H1 (cell line): ENCODE results near the gene PDGFD. TPM values are rescaled to one million over a fixed set of nuclear protein-coding genes. Genes with fewer than 3 reads are reported as not detected.

Source experiments
- CTCF ChIA-PET: fragments of 300-600 bp; sonication (Branson Sonifier 250); formaldehyde crosslinking; loops from one replicate; lab custom pipeline; 2021; ENCODE audit not compliant: partially characterized antibody; lab: Charles Lee
- POLR2A ChIA-PET: fragments of 300-600 bp; sonication (Branson Sonifier 250); formaldehyde crosslinking; loops from one replicate; lab custom pipeline; 2021; ENCODE audit warnings: inconsistent platforms; ENCODE audit not compliant: partially characterized antibody; lab: Charles Lee
- DNase-seq, 2 experiments: peaks; one replicate each; pipeline versions ENCODE4 v3.0.0 to v3.0.0-alpha.2; 2010 to 2022; ENCODE audit warnings: low spot score in 2 of 2, low read depth in 1 of 2, mixed read lengths in 1 of 2
- FAIRE-seq: peaks from 2 replicates; lab custom pipeline; 2011; peaks lifted over from hg19 to GRCh38; lab: Jason Lieb, UNC
- H2AFZ ChIP-seq: 2 replicates; pipeline ENCODE4 v1.8.1; 2012; ENCODE audit warnings: low read length, inconsistent platforms
- H2AK5ac ChIP-seq: 2 replicates; pipeline ENCODE4 v1.6.1; 2013; ENCODE audit warnings: low read depth, low read length
- H2BK120ac ChIP-seq: replicated peaks from 2 replicates; pipeline ENCODE3; 2013; ENCODE audit warnings: low read depth, low read length, inconsistent platforms
- H2BK12ac ChIP-seq: 2 replicates; pipeline ENCODE4 v1.6.1; 2013; ENCODE audit warnings: low read depth, low read length
- H2BK15ac ChIP-seq: 2 replicates; pipeline ENCODE4 v1.6.1; 2013; ENCODE audit warnings: low read length
- H2BK20ac ChIP-seq: 2 replicates; pipeline ENCODE4 v1.6.1; 2013; ENCODE audit warnings: low read length
- H2BK5ac ChIP-seq: 2 replicates; pipeline ENCODE4 v1.6.1; 2013; ENCODE audit warnings: low read depth, low read length
- H3K14ac ChIP-seq: 2 replicates; pipeline ENCODE4 v1.6.1; 2013; ENCODE audit warnings: inconsistent platforms; ENCODE audit not compliant: insufficient read length
- H3K18ac ChIP-seq: 2 replicates; pipeline ENCODE4 v1.6.1; 2013; ENCODE audit warnings: low read length; ENCODE audit errors: extremely low read depth
- H3K23ac ChIP-seq: 2 replicates; pipeline ENCODE4 v1.6.1; 2013; ENCODE audit warnings: inconsistent platforms; ENCODE audit not compliant: insufficient read length
- H3K23me2 ChIP-seq: 2 replicates; pipeline ENCODE4 v1.6.1; 2013; ENCODE audit warnings: low read depth, low read length
- H3K27ac ChIP-seq: 2 replicates; pipeline ENCODE4 v1.6.1; 2011; ENCODE audit warnings: low read depth, low read length, inconsistent platforms
- H3K27me3 ChIP-seq, 4 experiments: replicated peaks in 1 of 4; 1 replicate in 1 of 4; 2 replicates in 3 of 4; pipeline versions ENCODE4 v1.6.1 to v1.8.1; 2011 to 2013; ENCODE audit warnings: low read length in 3 of 4, mild to moderate bottlenecking in 3 of 4, inconsistent platforms in 2 of 4, mixed read lengths in 2 of 4, moderate library complexity in 1 of 4; ENCODE audit not compliant: control insufficient read depth in 3 of 4, insufficient read depth in 3 of 4; ENCODE audit errors: extremely low read depth in 1 of 4
- H3K36me3 ChIP-seq, 4 experiments: 2 replicates each; pipeline versions ENCODE4 v1.6.1 to v1.8.1; 2011 to 2013; ENCODE audit warnings: mild to moderate bottlenecking in 4 of 4, low read length in 3 of 4, moderate library complexity in 2 of 4, control low read depth in 1 of 4, inconsistent platforms in 1 of 4; ENCODE audit not compliant: insufficient read depth in 4 of 4, control insufficient read depth in 2 of 4
- H3K4ac ChIP-seq: replicated peaks from 2 replicates; pipeline ENCODE3; 2013; ENCODE audit warnings: low read length, low read depth, mixed read lengths, inconsistent platforms; ENCODE audit not compliant: insufficient read length
- H3K4me1 ChIP-seq, 4 experiments: replicated peaks in 1 of 4; 1 replicate in 1 of 4; 2 replicates in 3 of 4; pipeline versions ENCODE4 v1.6.1 to v1.8.1; 2011 to 2013; ENCODE audit warnings: low read length in 3 of 4, inconsistent platforms in 2 of 4, mixed read lengths in 1 of 4; ENCODE audit not compliant: insufficient read depth in 4 of 4, control insufficient read depth in 3 of 4
- H3K4me2 ChIP-seq, 2 experiments: 2 replicates each; pipeline versions ENCODE4 v1.6.1 to v1.8.1; 2011 to 2013; ENCODE audit warnings: low read depth in 2 of 2, low read length in 2 of 2, control low read depth in 1 of 2, inconsistent platforms in 1 of 2, mild to moderate bottlenecking in 1 of 2; ENCODE audit not compliant: insufficient read depth in 1 of 2
- H3K4me3 ChIP-seq, 4 experiments: fragments of 200-600, 300-600 bp in 1 of 4; sonication (generic), shearing (Covaris generic), sonication (Bioruptor Twin) in 1 of 4; 2 replicates each; pipeline versions ENCODE4 v1.5.1 to v1.8.1; 2011 to 2016; ENCODE audit warnings: low read length in 4 of 4, low read depth in 3 of 4, control low read depth in 2 of 4, inconsistent platforms in 2 of 4, mild to moderate bottlenecking in 2 of 4, mixed read lengths in 1 of 4, moderate library complexity in 1 of 4; ENCODE audit not compliant: insufficient read depth in 2 of 4; ENCODE audit errors: extremely low read depth in 1 of 4
- H3K56ac ChIP-seq: replicated peaks from 2 replicates; pipeline ENCODE3; 2013; ENCODE audit warnings: low read depth, mild to moderate bottlenecking, mixed read lengths, low read length, inconsistent platforms; ENCODE audit not compliant: insufficient read length
- H3K79me1 ChIP-seq: 2 replicates; pipeline ENCODE4 v1.6.1; 2013; ENCODE audit warnings: low read depth, low read length, control low read depth
- H3K79me2 ChIP-seq, 2 experiments: 2 replicates each; pipeline versions ENCODE4 v1.6.1 to v1.8.1; 2012 to 2013; ENCODE audit warnings: low read length in 2 of 2, mild to moderate bottlenecking in 2 of 2, inconsistent platforms in 1 of 2; ENCODE audit not compliant: insufficient read depth in 2 of 2, control insufficient read depth in 1 of 2
- H3K9ac ChIP-seq, 4 experiments: replicated peaks in 1 of 4; 1 replicate in 1 of 4; 2 replicates in 3 of 4; pipeline versions ENCODE4 v1.6.1 to v1.8.1; 2011 to 2013; ENCODE audit warnings: low read depth in 3 of 4, low read length in 3 of 4, control low read depth in 2 of 4, mild to moderate bottlenecking in 2 of 4, moderate library complexity in 2 of 4, inconsistent platforms in 1 of 4; ENCODE audit errors: extremely low read depth in 1 of 4
- H3K9me3 ChIP-seq, 2 experiments: 2 replicates each; pipeline versions ENCODE4 v1.6.1 to v1.8.1; 2012 to 2013; ENCODE audit warnings: mild to moderate bottlenecking in 2 of 2, moderate library complexity in 2 of 2, control low read depth in 1 of 2, inconsistent platforms in 1 of 2, low read depth in 1 of 2, low read length in 1 of 2, mixed read lengths in 1 of 2; ENCODE audit not compliant: insufficient read depth in 2 of 2
- H4K20me1 ChIP-seq, 2 experiments: replicated peaks in 1 of 2; 2 replicates each; pipeline versions ENCODE3 to v1.8.1; 2011 to 2013; ENCODE audit warnings: inconsistent platforms in 2 of 2, low read length in 2 of 2, mild to moderate bottlenecking in 1 of 2; ENCODE audit not compliant: insufficient read depth in 2 of 2, control insufficient read depth in 1 of 2
- H4K5ac ChIP-seq: 2 replicates; pipeline ENCODE4 v1.6.1; 2013; ENCODE audit warnings: low read length, low read depth, mixed read lengths, inconsistent platforms; ENCODE audit not compliant: insufficient read length
- H4K8ac ChIP-seq: 2 replicates; pipeline ENCODE4 v1.8.0; 2013; ENCODE audit warnings: mild to moderate bottlenecking, moderate library complexity, low read length, inconsistent platforms; ENCODE audit not compliant: insufficient read depth; ENCODE audit errors: extremely low read depth
- H4K91ac ChIP-seq: replicated peaks from 2 replicates; pipeline ENCODE3; 2013; ENCODE audit warnings: low read length, mixed read lengths, inconsistent platforms; ENCODE audit not compliant: insufficient read length
- ASH2L ChIP-seq: fragments of 200-600, 300-600 bp; sonication (generic); IDR thresholded peaks from one replicate; pipeline ENCODE4 v1.7.1; 2017; ENCODE audit warnings: low read length
- BCL11A ChIP-seq, 2 experiments: IDR thresholded peaks; one replicate each; pipeline ENCODE4 v1.6.1; 2011; ENCODE audit warnings: low read depth in 2 of 2, low read length in 2 of 2, mild to moderate bottlenecking in 2 of 2
- CBX8 ChIP-seq: fragments of 300-800, 300-1000 bp; sonication (generic); IDR thresholded peaks from 2 replicates; pipeline ENCODE4 v1.7.1; 2016; ENCODE audit warnings: low read depth, low read length, borderline replicate concordance
- CHD1 ChIP-seq: IDR thresholded peaks from 2 replicates; pipeline ENCODE4 v1.6.1; 2012; ENCODE audit warnings: low read depth, low read length, improper control_type of control experiment
- CHD2 ChIP-seq: IDR thresholded peaks from 2 replicates; pipeline ENCODE4 v1.6.1; 2012; ENCODE audit warnings: low read length, improper control_type of control experiment
- GABPA ChIP-seq: IDR thresholded peaks from 2 replicates; pipeline ENCODE4 v1.6.1; 2011; ENCODE audit warnings: mild to moderate bottlenecking, low read length, moderate library complexity, borderline replicate concordance; ENCODE audit not compliant: insufficient read depth
- MAFK ChIP-seq: IDR thresholded peaks from 2 replicates; pipeline ENCODE4 v1.6.1; 2012; ENCODE audit warnings: low read depth, mild to moderate bottlenecking, improper control_type of control experiment, low read length
- NANOG ChIP-seq: IDR thresholded peaks from 2 replicates; pipeline ENCODE4 v1.6.1; 2011; ENCODE audit warnings: low read length, low read depth, mild to moderate bottlenecking, inconsistent platforms; ENCODE audit not compliant: insufficient read depth, poor library complexity, severe bottlenecking
- NRF1 ChIP-seq: IDR thresholded peaks from 2 replicates; pipeline ENCODE4 v1.6.1; 2011; ENCODE audit warnings: mild to moderate bottlenecking, low read depth, low read length, improper control_type of control experiment
- WGBS, 2 experiments: shearing (Covaris generic) in 1 of 2; methylation state at CpG; one replicate each; pipeline versions ENCODE4 v1.1.6 to v1.1.7; 2013 to 2015; ENCODE audit warnings: low lambda C conversion rate in 2 of 2, mixed read lengths in 2 of 2, inconsistent platforms in 1 of 2, low coverage in 1 of 2, missing lambda C conversion rate in 1 of 2; ENCODE audit not compliant: insufficient replicate concordance in 2 of 2, insufficient coverage in 1 of 2, insufficient read length in 1 of 2; ENCODE audit errors: extremely low coverage in 1 of 2, missing lambda C conversion rate in 1 of 2; 5-methylcytosine and 5-hydroxymethylcytosine counted together
- polyA plus RNA-seq, 7 experiments: library from polyadenylated mRNA; depleted of rRNA in 3 of 7; stranded (reverse) in 5 of 7; unstranded in 2 of 7; fragments of >200 nt in 5 of 7; fragments of 200-250 nt in 2 of 7; gene quantifications; 1 replicate in 5 of 7; 2 replicates in 1 of 7; 4 replicates in 1 of 7; pipeline versions ENCODE4 v1.2.1 to v1.2.3, GENCODE V29; 2011 to 2013; ENCODE audit warnings: missing spikeins in 2 of 7, mixed read lengths in 2 of 7
- total RNA-seq: library from RNA; stranded (reverse); fragmentation: NEBNext Ultra II Directional; extraction: Animal tissue kit (Norgen Biotek cat#: 25700); gene quantifications from 2 replicates; pipeline ENCODE4 v1.2.1, GENCODE V29; 2021
- TF ChIP-seq, protein P1 (sequence below): IDR thresholded peaks from 2 replicates; pipeline ENCODE4 v1.6.1; 2011; ENCODE audit warnings: low read depth, mild to moderate bottlenecking, low read length; ENCODE audit not compliant: insufficient read depth
- TF ChIP-seq, protein P2 (sequence below): IDR thresholded peaks from 2 replicates; pipeline ENCODE4 v1.6.1; 2012; ENCODE audit warnings: low read length, inconsistent platforms

The PDGFD gene
- total and polyA plus RNA-seq, 2 of the 8 experiments (the other 6 are each of a cell fraction or from before 2014, with no cell fraction given), result 1.1 to 3.9 TPM

DNA sequence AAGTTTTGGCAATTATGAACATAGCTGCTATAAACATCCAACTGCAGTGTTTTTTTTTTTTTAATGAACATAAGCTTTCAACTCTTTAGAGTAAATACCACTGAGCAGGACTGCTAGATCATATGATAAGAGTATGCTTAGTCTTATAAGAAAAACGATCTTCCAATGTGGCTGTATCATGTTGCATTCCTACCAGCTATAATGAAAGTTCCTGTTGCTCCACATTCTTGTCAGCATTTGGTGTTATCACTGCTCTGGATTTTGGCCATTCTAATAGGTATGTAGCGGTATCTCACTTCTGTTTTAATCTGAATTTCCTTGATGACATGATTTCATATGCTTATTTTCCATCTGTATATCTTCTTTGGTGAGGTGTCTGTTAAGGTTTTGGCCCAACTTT, 50.4 kb downstream of the PDGFD start:
- Histone ChIP-seq H3K56ac (no peak overlapping the region), H2AK5ac (no peak overlapping the region), H4K91ac (no peak overlapping the region), H2BK12ac (no peak overlapping the region), H3K36me3 (no peaks in the 10 kb centered on the region), H3K18ac (no peak overlapping the region), H2BK15ac (no peak overlapping the region), H4K20me1 (no peaks in the 10 kb centered on the region), H2BK20ac (no peak overlapping the region), H3K27ac (no peak overlapping the region), H3K4me3 (no peak overlapping the region), H4K5ac (no peak overlapping the region), H2BK120ac (no peak overlapping the region), H4K8ac (no peak overlapping the region), H3K4me2 (no peak overlapping the region), H3K4me1 (no peaks in the 10 kb centered on the region), H2AFZ (no peak overlapping the region), H3K4ac (no peak overlapping the region), H3K14ac (no peak overlapping the region), H3K9ac (no peak overlapping the region), H3K79me2 (no peaks in the 10 kb centered on the region), H2BK5ac (no peak overlapping the region)
- no peak for DNase-seq
- no peak for FAIRE-seq
- ChIA-PET POLR2A (no interaction called here), CTCF (interaction anchor here (0.9 to 1.0 kb wide), 2 partner anchors 10 to 431 kb away, joined by 3 to 4 read pairs; no protein-coding TSS in a partner anchor)
- WGBS, 2 experiments, result 88% methylated on average over 2 of the region's 2 CpGs; no CpG with 5 or more reads in 1 of the 2 experiments
- TF ChIP-seq CHD1 (no peak), MAFK (no peak), BCL11A (IDR thresholded peaks at IDR 0.05; ENCODE audit: low read depth in 2 of 2, low read length in 2 of 2) (no peak), NRF1 (no peak), NANOG (no peak), CBX8 (no peak), GABPA (no peak), ASH2L (no peak), CHD2 (no peak)
- TF ChIP-seq, protein P1, sequence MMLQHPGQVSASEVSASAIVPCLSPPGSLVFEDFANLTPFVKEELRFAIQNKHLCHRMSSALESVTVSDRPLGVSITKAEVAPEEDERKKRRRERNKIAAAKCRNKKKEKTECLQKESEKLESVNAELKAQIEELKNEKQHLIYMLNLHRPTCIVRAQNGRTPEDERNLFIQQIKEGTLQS, result no peak
- TF ChIP-seq, protein P2, sequence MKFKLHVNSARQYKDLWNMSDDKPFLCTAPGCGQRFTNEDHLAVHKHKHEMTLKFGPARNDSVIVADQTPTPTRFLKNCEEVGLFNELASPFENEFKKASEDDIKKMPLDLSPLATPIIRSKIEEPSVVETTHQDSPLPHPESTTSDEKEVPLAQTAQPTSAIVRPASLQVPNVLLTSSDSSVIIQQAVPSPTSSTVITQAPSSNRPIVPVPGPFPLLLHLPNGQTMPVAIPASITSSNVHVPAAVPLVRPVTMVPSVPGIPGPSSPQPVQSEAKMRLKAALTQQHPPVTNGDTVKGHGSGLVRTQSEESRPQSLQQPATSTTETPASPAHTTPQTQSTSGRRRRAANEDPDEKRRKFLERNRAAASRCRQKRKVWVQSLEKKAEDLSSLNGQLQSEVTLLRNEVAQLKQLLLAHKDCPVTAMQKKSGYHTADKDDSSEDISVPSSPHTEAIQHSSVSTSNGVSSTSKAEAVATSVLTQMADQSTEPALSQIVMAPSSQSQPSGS, result no peak
- TF ChIP-seq, all 59 proteins: peak for 0
- H3K23me2 ChIP-seq, result no peaks in the 10 kb centered on the region
- H3K9me3 ChIP-seq, result no peaks in the 10 kb centered on the region
- no peaks in the 10 kb centered on the region for H3K79me1 ChIP-seq
- H3K27me3 ChIP-seq, result no peaks in the 10 kb centered on the region
- no peak overlapping the region for H3K23ac ChIP-seq
